NCI-H1048 (cell line): ENCODE measurements around the gene TBC1D3I.
"Not testable (repeated sequence)": the region's sequence is repeated elsewhere in the genome, so short reads cannot be mapped to it uniquely, and the experiment has no call there.

Experiments used
- DNase-seq: peaks from one replicate; lab custom pipeline; 2025; lab: John Stamatoyannopoulos, UW

TBC1D3I gene

GRCh38 chr17:36264470-36264869 is at the start of gene TBC1D3I:
TBC1D3I (minus strand) TSS chr17:36264570; CDS start chr17:36262985, 1,585 bp downstream.
- not testable (repeated sequence) for DNase-seq

DNA sequence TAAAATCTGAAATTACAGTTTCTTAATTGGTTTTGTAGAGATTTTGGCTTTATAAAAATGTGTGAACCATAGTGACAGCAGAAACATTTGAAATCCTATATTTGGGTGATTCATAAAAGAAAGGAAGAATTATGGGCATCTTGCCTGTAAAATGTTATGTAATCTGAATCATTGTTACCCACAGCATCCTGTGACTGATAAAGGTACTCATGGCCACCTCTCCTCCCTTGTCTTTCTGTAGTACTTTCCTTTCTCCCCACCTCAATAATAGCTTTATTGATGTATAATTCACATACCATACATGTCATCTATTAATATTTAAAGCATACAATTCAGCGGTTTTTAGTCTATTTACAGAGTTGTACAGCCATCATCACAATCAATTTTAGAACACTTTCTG is 30.8 kb upstream of the TBC1D3I start:
- not testable (repeated sequence) for DNase-seq

DNA sequence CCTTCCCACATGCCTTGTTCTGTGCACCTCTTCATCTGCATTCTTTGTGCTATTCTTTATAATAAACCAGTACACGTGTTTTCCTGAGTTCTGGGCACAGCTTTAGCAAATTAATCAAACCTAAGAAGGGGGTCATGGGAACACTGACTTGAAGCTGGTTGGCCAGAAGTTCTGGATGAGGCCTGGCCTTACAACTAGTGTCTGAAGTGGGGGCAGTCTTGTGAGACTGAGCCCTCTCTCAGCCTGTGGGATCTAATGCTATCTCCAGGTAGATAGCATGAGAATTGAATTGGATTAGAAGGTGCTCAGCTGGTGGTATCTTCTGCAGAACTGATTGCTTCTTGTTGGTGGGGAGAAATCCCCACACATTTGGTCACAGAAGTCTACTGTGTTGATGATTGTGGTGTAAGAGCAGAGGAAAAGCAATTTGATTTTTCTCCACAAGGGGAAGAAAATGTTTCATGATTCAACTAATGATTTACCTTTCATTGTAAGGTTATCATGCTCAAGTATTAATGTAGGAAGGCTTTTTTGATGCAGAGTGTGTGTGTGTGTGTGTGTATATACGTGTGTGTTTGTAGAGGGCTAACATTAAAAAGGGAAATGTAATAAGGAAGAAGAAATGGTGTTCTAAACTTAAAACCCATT is 25.7 kb upstream of the TBC1D3I start:
- DNase-seq: not testable (repeated sequence)

DNA sequence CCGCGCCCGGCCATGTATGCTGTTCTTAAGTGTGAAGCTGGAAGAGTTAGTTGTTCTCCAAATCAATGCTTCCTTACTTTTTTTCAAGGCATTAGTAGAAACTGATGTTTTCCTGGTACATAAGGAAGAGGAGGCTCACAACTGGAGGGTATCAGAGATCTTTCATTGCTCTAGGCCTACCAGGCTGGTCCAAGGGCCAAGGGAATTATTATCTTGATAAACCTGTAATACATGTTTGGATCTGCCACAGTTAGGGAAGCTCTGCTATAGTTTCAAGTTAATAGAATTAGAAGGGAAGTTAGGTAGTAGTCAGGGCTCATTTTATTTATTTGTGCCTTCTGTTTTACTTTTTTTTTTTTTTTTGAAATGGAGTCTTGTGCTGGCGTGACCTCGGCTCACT is 19.8 kb upstream of the TBC1D3I start:
- not testable (repeated sequence) for DNase-seq

DNA sequence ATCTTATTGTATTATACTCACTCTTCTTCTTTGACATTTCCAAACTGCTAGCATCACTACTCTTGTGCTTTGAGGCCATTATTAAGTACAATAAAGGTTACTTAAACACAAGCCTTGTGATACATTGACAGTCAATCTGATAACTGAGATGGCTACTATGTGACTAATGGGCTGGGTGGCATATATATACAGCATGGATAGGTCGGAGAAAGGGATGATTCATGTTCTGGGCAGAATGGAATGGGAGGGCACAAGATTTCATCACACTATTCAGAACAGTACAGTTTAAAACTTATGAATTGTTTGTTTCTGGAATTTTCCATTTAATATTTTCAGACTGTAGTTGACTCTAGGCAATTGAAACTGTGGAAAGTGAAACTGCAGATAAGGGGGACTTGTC is 18.9 kb upstream of the TBC1D3I start:
- DNase-seq: not testable (repeated sequence)

- not testable (repeated sequence) for DNase-seq
Observed at GRCh38 chr17:36242046-36242445, 22.3 kb downstream of the TBC1D3I start.

GRCh38 chr17:36229644-36230043 is 34.7 kb downstream of the TBC1D3I start:
- DNase-seq: not testable (repeated sequence)

DNA sequence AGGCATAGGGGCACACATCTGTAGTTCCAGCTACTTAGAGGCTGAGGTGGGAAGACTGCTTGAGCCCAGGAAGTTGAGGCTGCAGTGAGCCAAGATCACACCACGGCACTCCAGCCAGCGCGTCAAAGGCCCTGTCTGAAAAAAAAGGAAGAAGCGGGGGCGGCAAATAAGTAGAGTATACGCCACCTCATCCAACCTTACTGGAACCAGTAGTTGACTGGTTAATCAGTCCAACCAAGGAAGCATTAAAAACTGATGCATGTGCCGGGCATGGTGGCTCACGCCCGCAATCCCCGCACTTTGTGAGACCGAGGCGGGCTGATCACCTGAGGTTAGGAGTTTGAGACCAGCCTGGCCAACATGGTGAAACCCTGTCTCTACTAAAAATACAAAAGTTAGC is 41.4 kb downstream of the TBC1D3I start:
- not testable (repeated sequence) for DNase-seq

- not testable (repeated sequence) for DNase-seq
Observed at GRCh38 chr17:36221581-36222100, 42.7 kb downstream of the TBC1D3I start.

- not testable (repeated sequence) for DNase-seq
Observed at GRCh38 chr17:36220737-36221580, 43.4 kb downstream of the TBC1D3I start.

GRCh38 chr17:36219556-36219955 is 44.8 kb downstream of the TBC1D3I start:
- DNase-seq: not testable (repeated sequence)

- DNase-seq: not testable (repeated sequence)
Observed at GRCh38 chr17:36215406-36216308, 48.7 kb downstream of the TBC1D3I start.

DNA sequence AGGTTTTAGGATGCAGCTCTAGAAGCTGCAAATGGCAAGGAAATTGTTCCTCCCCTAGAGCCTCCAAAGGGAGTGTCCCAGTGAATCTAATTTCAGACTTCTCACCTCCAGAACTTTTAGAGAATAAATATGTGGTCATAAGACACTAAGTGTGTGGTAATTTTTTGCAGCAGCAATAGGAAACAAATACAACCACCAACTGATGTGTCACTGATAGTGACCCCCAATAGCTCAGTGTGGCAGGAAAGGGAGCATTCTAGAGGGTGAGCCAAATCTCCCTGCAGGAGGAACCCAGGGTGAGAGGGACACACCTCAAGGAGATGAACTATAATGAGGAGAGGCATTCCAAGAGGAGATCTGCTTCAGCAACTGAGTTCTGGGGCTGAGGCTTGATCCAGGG is 49.5 kb downstream of the TBC1D3I start:
- no peak for DNase-seq

DNA sequence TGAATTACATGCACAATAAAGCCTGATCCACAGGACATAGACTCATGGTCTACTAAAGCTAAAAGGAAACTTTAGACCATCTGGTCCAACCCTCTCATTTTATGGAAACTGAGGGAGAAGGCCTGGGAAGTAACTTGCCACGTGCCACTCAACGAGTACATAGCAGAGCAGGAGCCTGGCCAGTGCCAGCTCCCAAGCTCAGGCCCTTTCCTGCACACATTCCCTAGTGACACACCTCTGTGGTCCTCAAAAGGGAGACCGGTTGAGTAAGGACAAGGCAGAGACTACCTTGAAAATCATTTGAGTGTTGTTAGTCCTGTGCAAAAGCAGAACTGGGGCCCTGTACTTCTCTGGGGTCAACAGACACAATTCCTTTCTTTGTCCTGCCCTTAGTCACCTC is 50.7 kb downstream of the TBC1D3I start:
- DNase-seq: no peak

DNA sequence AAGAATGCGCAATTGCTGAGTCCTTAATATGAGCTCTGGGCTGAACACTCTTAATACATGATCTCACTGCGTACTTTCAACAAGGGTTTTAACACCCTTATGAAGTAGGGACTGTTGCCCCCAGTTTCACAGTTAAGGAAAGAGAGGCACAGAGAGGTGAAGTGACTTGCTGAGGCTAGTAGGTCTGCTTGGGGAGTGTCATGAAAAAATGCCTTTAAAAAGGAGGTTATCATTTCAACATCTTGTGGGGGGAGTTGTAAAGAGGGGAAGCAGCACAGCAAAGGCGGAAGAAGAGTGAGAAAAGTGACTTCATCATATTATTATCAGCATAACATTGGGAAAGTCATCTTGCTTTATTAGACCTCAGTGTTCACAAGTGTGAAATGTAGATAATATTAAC is 51.4 kb downstream of the TBC1D3I start:
- no peak for DNase-seq

DNA sequence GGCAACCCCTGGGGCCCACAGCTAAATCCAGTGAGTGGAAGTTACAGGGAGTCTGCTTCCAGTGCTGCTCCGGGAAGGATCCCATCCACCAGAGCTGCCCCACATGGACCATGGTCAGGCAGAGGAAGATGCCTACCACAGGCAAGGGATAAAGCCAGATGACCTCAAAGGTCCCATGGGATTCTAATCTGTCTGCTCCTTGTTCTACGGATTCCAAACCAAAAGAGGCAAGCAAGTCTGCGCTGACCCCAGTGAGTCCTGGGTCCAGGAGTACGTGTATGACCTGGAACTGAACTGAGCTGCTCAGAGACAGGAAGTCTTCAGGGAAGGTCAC is 52.1 kb downstream of the TBC1D3I start:
- no peak for DNase-seq

GRCh38 chr17:36211484-36212271 is 52.7 kb downstream of the TBC1D3I start:
- DNase-seq: not testable (repeated sequence)

GRCh38 chr17:36210439-36211211 is 53.7 kb downstream of the TBC1D3I start, which contains the start of gene CCL4L2:
CCL4L2 (plus strand) TSS chr17:36211063.
- not testable (repeated sequence) for DNase-seq

DNA sequence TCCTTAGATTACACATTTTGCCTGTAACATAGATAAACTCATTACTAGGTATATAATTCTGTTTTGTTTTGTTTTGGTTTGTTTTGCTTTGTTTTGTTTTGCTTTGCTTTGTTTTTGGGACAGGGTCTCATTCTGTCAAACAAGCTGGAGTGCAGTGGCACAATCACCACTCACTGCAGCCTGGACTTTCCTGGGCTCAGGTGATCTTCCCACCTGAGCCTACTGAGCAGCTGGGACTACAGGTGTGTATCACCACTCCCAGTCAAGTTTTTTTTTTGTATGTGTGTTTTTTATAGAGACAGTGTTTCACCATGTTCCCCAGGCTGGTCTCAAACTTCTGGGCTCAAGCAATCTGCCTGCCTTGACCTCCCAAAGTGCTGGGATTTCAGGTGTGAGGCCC is 54.8 kb downstream of the TBC1D3I start:
- no peak for DNase-seq

- DNase-seq: not testable (repeated sequence)
Observed at GRCh38 chr17:36207383-36207782, 57.0 kb downstream of the TBC1D3I start.
